RWPE2 (cell line): Measurements from ENCODE around the gene TGM2.

Source experiments
- ATAC-seq: fragments of 200-7000 bp; cut with Tn5 transposase; 3 replicates; pipeline ENCODE4 v1.9.1; 2021; ENCODE audit warnings: low read depth
- DNase-seq: peaks from one replicate; pipeline ENCODE4 v3.0.0-alpha.2; 2020; ENCODE audit warnings: low spot score
- H3K27ac ChIP-seq: fragments of 450-650 bp; 2 replicates; pipeline ENCODE4 v1.5.1; 2017; ENCODE audit warnings: mild to moderate bottlenecking; ENCODE audit not compliant: poor library complexity, severe bottlenecking
- H3K27me3 ChIP-seq: fragments of 250-450 bp; sonication (Bioruptor Pico); 2 replicates; pipeline ENCODE4 v1.5.1; 2021; ENCODE audit warnings: mild to moderate bottlenecking, moderate library complexity; ENCODE audit not compliant: insufficient read depth, poor library complexity, severe bottlenecking
- H3K36me3 ChIP-seq: fragments of 250-450 bp; sonication (Bioruptor Pico); 2 replicates; pipeline ENCODE4 v1.5.1; 2020; ENCODE audit warnings: low read depth, mild to moderate bottlenecking, moderate library complexity
- H3K4me1 ChIP-seq: fragments of 250-450 bp; sonication (Bioruptor Pico); 2 replicates; pipeline ENCODE4 v1.5.1; 2021; ENCODE audit warnings: mild to moderate bottlenecking, moderate library complexity; ENCODE audit not compliant: insufficient read depth, poor library complexity, severe bottlenecking
- H3K4me3 ChIP-seq: fragments of 250-450 bp; sonication (Bioruptor Pico); 2 replicates; pipeline ENCODE4 v1.5.1; 2021; ENCODE audit warnings: mild to moderate bottlenecking, moderate library complexity; ENCODE audit not compliant: severe bottlenecking
- H3K9me3 ChIP-seq: fragments of 250-450 bp; sonication (Bioruptor Pico); 2 replicates; pipeline ENCODE4 v1.5.1; 2021; ENCODE audit warnings: mild to moderate bottlenecking, moderate library complexity; ENCODE audit not compliant: severe bottlenecking
- CTCF ChIP-seq: fragments of 450-650 bp; IDR thresholded peaks from one replicate; pipeline ENCODE4 v1.5.1; 2017; ENCODE audit warnings: mild to moderate bottlenecking, moderate library complexity; ENCODE audit not compliant: poor library complexity, severe bottlenecking

TGM2 gene

GRCh38 chr20:38098952-38099351 is 66.1 kb downstream of the TGM2 start:
- TF ChIP-seq CTCF = no peak
- DNase-seq (no peak), ATAC-seq (peak; percentile 28; the same call in 2 of the 3 replicates)
- H3K4me3 ChIP-seq = no peak overlapping the region
- no peaks in the 10 kb centered on the region for H3K27me3 ChIP-seq
- peaks cover 13% of the 10 kb centered on the region for H3K9me3 ChIP-seq
- peaks cover 11% of the 10 kb centered on the region for H3K4me1 ChIP-seq
- H3K27ac ChIP-seq = peak overlapping the region; percentile 1
- H3K36me3 ChIP-seq = no peaks in the 10 kb centered on the region

- ATAC-seq = peak; percentile 10
- Histone ChIP-seq H3K4me1 (peaks cover 13% of the 10 kb centered on the region), H3K4me3 (no peak overlapping the region), H3K36me3 (peaks cover 25% of the 10 kb centered on the region), H3K9me3 (no peaks in the 10 kb centered on the region), H3K27ac (peak overlapping the region; percentile 43), H3K27me3 (no peaks in the 10 kb centered on the region)
- DNase-seq = no peak
- TF ChIP-seq CTCF = no peak
Measured at GRCh38 chr20:38095017-38095686, 69.9 kb downstream of the TGM2 start.

GRCh38 chr20:38094373-38094891 is 70.6 kb downstream of the TGM2 start:
- no peak overlapping the region for H3K4me3 ChIP-seq
- DNase-seq = no peak
- peaks cover 13% of the 10 kb centered on the region for H3K4me1 ChIP-seq
- H3K27ac ChIP-seq = peak overlapping the region; percentile 43
- no peak for TF ChIP-seq CTCF
- no peaks in the 10 kb centered on the region for H3K9me3 ChIP-seq
- ATAC-seq = peak; percentile 40; the same call in 2 of the 3 replicates
- no peaks in the 10 kb centered on the region for H3K27me3 ChIP-seq
- peaks cover 33% of the 10 kb centered on the region for H3K36me3 ChIP-seq

GRCh38 chr20:38093641-38094077 is 71.4 kb downstream of the TGM2 start:
- Histone ChIP-seq H3K36me3 (peaks cover 40% of the 10 kb centered on the region), H3K4me1 (peaks cover 13% of the 10 kb centered on the region), H3K27ac (peak overlapping the region; percentile 43), H3K4me3 (no peak overlapping the region), H3K9me3 (no peaks in the 10 kb centered on the region), H3K27me3 (no peaks in the 10 kb centered on the region)
- ATAC-seq = no peak
- DNase-seq = no peak
- no peak for TF ChIP-seq CTCF

GRCh38 chr20:38092915-38093314 is 72.2 kb downstream of the TGM2 start:
- Histone ChIP-seq H3K4me3 (no peak overlapping the region), H3K36me3 (peaks cover 48% of the 10 kb centered on the region), H3K9me3 (no peaks in the 10 kb centered on the region), H3K4me1 (peaks cover 13% of the 10 kb centered on the region), H3K27me3 (no peaks in the 10 kb centered on the region), H3K27ac (peak overlapping the region; percentile 43)
- no peak for DNase-seq
- no peak for TF ChIP-seq CTCF
- ATAC-seq = no peak
